Omental fat pad (tissue), 4 donors: ENCODE measurements around the gene RBM44. TPM values are rescaled to one million over a fixed set of nuclear protein-coding genes. Genes with fewer than 3 reads are reported as not detected.
"Not testable (repeated sequence)": the region's sequence is repeated elsewhere in the genome, so short reads cannot be mapped to it uniquely, and the experiment has no call there.

ENCODE experiments used
- ATAC-seq: fragments of 150-250 bp; one replicate; pipeline ENCODE4 v1.9.1; 2016; ENCODE audit warnings: mild to moderate bottlenecking, moderate library complexity; ENCODE audit not compliant: low FRiP score
- DNase-seq: peaks from one replicate; pipeline ENCODE4 v3.0.0-alpha.2; 2019; ENCODE audit warnings: low spot score
- total RNA-seq, 4 donors: library from RNA; depleted of rRNA; stranded (reverse); fragments of >200 nt; gene quantifications; one replicate each; pipeline ENCODE4 v1.1.0, GENCODE V29; 2016
- TF ChIP-seq, protein P1 (sequence below), 3 donors: fragments of 450-650 bp; IDR thresholded peaks; one replicate each; pipeline ENCODE4 v1.5.1; 2016 to 2017; ENCODE audit warnings: antibody characterized with exemption in 3 of 3, mild to moderate bottlenecking in 3 of 3, moderate library complexity in 2 of 3

RBM44 gene
- total RNA-seq, 4 donors from 2014 or later, result 1.1 to 2.6 (median 1.5) TPM

DNA sequence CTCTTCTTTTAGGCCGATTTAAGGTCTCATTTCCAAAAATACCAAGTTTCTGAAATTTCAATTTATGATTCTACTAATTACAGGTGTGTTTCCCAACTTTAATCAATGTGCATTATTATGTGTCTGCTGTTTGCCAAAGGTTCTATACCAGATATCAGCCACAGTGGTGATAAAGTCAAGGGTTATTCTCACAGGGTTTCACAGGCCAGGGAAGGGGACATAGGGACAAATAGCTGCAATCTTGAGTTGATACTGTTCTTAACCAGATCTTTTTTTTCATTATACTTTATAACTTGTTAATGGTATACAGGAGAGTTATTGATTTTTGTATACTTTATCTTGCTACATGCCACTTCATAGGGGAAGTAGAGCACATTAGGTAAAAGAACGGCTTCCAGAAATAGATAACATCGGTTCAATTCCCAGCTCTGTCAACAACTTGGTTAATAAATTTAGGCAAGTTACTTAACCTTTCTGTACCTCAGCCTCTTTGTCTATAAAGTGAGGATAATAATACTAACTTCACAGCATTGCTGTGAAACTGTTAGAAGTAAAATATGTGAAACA, 28.9 kb downstream of the RBM44 start:
- ATAC-seq (no peak), DNase-seq (no peak)
- TF ChIP-seq, protein P1, sequence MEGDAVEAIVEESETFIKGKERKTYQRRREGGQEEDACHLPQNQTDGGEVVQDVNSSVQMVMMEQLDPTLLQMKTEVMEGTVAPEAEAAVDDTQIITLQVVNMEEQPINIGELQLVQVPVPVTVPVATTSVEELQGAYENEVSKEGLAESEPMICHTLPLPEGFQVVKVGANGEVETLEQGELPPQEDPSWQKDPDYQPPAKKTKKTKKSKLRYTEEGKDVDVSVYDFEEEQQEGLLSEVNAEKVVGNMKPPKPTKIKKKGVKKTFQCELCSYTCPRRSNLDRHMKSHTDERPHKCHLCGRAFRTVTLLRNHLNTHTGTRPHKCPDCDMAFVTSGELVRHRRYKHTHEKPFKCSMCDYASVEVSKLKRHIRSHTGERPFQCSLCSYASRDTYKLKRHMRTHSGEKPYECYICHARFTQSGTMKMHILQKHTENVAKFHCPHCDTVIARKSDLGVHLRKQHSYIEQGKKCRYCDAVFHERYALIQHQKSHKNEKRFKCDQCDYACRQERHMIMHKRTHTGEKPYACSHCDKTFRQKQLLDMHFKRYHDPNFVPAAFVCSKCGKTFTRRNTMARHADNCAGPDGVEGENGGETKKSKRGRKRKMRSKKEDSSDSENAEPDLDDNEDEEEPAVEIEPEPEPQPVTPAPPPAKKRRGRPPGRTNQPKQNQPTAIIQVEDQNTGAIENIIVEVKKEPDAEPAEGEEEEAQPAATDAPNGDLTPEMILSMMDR (IDR thresholded peaks at IDR 0.05), result no peak

DNA sequence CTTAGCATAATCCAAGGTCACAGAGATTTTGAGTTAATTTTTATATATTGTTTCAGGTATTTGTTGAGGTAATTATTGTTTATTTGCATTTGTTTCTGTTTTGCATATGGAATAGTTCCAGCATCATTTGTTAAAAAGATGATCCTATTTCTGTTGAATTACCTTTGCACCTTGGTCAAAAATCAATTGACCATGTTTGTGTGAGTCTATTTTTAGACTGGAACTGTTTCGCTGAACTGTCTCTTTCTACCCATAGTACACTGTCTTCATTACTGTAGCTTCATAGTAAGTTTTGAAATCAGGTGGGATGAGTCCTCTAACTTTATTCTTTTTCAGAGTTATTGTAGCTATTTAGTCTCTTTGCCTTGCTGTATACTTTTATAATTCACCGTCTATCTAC, 31.9 kb downstream of the RBM44 start:
- ATAC-seq, result no peak
- TF ChIP-seq, protein P1 (IDR thresholded peaks at IDR 0.05), result no peak
- DNase-seq, result no peak

DNA sequence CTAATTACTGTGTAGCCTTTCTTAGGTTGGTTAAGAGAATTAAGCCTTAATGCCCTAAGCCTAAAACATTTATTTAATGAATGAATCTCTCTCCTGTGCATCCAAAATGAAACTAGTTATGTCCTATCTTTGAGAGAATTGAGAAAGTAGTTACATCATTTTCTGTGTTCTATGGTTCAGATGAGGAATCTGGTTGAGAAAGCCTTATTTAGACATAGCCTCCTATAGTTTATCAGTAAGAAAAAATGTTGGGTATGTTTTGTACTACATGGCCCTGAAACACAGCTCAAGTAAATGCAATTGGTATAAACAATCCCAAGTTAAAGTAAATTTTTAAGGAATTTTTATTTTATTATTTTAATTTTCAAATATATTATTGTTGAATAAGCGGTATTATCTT, 35.0 kb downstream of the RBM44 start:
- DNase-seq (no peak), ATAC-seq (no peak)
- TF ChIP-seq, protein P1 (IDR thresholded peaks at IDR 0.05), result no peak

DNA sequence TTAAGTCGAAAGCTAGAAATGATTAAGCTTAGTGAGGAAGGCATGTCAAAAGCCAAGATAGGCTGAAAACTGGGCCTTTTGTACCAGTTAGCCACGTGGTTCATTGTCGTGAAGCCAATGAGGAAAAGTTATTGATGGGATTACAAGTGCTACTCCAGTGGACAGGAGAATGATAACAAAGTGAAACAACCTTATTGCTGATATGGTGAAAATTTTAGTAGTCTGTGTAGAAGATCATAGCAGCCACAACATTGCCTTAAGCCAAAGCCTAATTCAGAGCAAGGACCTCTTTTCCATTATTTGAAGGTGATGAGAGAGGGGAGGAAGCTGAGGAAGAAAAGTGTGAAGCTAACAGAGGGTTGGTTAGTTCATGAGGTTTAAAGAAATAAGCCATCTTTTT, 36.8 kb downstream of the RBM44 start:
- TF ChIP-seq, protein P1 (IDR thresholded peaks at IDR 0.05), result no peak
- DNase-seq (no peak), ATAC-seq (no peak)

DNA sequence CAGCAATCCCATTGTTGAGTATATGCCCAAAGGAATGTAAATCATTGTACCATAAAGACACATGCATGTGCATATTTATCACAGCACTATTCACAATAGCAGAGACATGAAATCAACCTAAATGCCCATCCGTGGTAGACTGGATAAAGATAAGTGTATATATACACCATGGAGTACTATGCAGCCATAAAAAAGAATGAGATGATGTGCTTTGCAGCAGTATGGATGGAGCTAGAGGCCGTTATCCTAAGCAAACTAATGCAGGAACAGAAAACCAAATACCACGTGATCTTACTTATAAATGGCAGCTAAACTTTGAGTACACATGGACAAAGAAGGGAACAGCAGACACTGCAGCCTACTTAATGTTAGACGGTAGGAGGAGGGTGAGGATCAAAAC, 42.5 kb downstream of the RBM44 start:
- TF ChIP-seq, protein P1 (IDR thresholded peaks at IDR 0.05), result no peak
- no peak for ATAC-seq
- DNase-seq, result no peak

DNA sequence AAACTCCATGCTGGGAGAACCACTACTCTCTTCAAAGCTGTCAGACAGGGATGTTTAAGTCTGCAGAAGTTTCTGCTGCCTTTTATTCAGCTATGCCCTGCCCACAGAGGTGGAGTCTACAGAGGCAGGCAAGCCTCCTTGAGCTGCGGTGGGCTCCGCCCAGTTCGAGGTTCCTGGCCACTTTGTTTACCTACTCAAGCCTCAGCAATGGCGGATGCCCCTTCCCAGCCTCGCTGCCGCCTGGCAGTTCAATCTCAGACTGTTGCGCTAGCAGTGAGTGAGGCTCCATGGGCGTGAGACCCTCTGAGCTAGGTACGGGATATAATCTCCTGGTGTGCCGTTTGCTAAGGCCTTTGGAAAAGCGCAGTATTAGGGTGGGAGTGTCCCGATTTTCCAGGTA, 50.4 kb downstream of the RBM44 start:
- DNase-seq, result not testable (repeated sequence)

DNA sequence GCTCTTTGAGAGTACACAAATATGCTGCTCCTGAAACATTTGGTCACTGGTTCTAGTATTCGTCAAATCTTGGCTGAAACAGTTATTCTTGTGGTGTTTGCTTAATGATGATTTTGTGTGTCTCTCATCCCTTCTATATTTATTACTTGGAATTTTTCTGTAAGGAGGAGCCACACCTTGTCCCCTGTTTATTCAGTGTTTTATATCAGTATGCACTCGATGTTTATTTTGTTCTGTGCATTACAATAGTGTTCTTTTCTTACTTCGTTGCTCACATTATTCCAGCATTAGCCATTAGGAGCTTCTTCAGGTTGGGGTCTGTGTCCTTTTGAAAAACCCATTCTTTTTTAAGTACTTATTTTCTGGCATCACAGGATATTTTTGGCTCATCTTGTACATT, 55.7 kb downstream of the RBM44 start:
- no peak for DNase-seq
- TF ChIP-seq, protein P1 (IDR thresholded peaks at IDR 0.05), result no peak
- ATAC-seq, result no peak

More for the DNA sequence above, 50.4 kb downstream of the RBM44 start:
- ATAC-seq, result not testable (repeated sequence)
